T follicular helper cell (primary cell): ENCODE results near the gene COMMD10.
"Not testable (repeated sequence)": the region's sequence is repeated elsewhere in the genome, so short reads cannot be mapped to it uniquely, and the experiment has no call there.

ENCODE experiments used
- DNase-seq: peaks from one replicate; pipeline ENCODE4 v3.0.0-alpha.2; 2020; ENCODE audit warnings: low read depth
- total RNA-seq, 2 experiments: gene quantifications; one replicate each; lab custom pipeline; 2026; lab: John Stamatoyannopoulos, UW

The COMMD10 gene
- 15.7 to 17.6 reads per million in 2 experiments for total RNA-seq

DNA sequence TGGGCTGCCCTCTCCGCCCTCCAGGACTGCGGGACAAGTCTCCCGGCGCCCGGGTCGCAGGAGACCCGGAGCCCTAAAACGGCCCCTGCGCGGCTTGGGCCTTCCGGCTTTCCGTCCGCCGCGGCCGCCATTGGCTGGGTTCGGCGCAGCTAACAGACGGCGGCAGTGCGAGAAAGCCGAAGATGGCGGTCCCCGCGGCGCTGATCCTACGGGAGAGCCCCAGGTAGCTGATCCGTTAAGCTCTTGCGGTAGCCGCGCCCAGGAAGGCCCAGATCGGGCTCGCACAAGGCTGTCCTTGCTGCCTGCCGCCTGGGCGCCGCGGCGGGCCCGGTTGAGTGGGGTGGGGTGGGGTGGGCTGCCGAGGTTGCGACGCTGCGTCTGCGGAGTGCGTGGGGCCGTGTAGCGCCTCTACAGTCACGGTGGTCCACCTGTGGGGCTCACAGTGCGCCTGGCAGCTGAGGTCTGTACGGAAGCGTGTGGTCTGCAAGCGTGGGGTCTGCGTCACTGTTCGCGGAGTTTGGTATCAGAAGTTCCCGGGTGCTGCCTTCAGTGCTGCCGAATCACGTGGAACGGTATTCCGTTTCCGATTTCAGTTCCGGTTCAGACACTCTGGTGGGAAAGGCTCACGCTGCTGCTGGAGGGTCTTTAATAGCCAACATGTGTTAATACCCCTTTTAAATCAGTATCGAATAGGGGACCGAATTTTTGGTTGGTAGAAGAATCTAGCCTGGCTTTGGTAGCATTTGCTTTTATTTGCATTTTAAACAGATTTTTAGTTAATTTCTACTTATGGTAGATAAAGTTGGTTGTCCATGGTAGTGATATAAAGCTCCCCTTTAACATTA, at the start of gene COMMD10:
COMMD10 (plus strand) TSS at position 155 of the 845 bp plus-strand sequence.
- DNase-seq = peak; percentile 78

DNA sequence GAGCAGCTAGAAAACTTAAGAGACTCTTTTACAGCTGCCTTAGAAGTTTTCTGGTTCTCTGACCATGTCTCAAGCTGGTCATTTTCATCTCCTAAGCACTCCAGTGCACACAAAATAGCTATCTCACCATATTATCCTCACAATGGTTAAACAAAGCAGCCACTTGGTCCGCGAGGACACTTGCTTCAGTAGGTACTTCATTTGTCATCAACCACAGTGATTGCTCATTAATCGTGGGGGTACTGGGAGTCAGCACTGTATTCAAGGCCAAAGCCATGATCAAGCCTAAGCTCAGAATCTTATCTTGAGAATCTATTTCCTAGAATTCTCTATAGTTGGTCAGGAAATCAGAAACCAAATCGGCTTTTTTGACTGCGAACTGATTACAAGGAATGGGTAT, 49.7 kb upstream of the COMMD10 start:
- no peak for DNase-seq

GRCh38 chr5:116037236-116037822, 47.5 kb upstream of the COMMD10 start:
- no peak for DNase-seq

- no peak for DNase-seq
Observed at GRCh38 chr5:116038817-116039216, 46.0 kb upstream of the COMMD10 start.

GRCh38 chr5:116042375-116042774, 42.5 kb upstream of the COMMD10 start:
- DNase-seq = no peak

- no peak for DNase-seq
Observed at GRCh38 chr5:116044073-116044472, 40.8 kb upstream of the COMMD10 start.

DNA sequence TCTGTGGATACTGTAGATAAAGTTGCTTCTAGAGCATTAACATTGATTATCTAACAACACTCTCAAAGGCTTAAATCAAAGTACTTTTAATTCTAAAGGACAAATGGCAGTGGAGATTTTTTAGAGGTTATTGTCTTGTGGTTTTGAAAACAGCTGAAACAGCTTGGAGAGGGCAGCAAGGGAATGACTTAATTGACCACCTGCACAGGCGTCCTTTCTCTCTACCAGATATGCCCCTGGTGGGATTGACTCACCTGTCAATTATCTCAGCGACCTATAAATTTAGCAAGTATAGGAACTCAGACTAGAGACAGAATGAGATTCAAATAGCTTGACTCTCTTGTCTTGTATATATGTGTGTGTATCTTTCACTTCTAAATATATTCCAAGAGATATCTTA, 39.0 kb upstream of the COMMD10 start:
- DNase-seq = no peak

GRCh38 chr5:116046261-116046660, 38.6 kb upstream of the COMMD10 start:
- DNase-seq = no peak

GRCh38 chr5:116046823-116047222, 38.0 kb upstream of the COMMD10 start:
- no peak for DNase-seq

DNA sequence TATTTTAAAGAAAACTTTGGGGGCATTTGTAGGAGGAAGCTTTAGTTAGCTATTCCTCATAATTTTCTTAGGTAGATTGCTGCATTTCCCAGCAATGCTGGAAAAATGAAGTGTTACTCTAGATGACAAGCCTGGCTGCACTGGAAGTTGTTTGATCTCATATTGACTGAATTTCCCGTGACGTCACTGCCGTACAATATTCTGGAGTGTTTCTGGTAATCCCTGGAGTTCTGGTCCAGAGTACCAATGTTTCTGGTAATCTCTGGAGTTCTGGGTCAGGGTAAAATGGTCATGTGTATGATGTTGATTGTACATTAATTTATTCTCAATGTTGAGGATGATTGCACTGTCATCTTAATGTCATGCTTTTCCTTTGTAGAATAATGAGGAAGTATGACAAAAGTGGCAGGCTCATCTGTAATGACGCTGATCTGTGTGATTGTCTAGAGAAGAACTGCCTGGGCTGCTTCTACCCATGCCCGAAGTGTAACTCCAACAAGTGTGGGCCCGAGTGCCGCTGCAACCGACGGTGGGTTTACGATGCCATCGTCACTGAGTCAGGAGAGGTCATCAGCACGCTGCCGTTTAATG, 26.4 kb upstream of the COMMD10 start:
- DNase-seq = no peak

- DNase-seq = no peak
Observed at GRCh38 chr5:116062352-116062751, 22.5 kb upstream of the COMMD10 start.

DNA sequence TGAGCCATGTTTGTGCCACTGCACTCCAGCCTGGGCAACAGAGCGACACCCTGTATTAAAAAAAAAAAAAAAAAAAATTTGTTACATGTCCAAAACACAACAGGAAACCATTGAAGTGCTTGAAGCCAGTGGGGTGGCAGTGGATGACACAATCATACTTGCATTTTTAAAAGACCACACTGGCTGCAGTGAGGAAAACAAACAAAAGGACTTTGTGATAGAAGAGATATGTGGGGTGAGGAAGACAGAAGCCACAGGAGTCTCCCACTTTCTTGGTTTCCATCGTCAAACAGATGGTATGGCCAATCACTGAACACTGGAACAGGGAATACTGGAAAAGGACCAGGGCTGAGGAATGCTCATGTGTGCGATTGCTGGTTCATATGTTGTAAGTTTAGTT, 20.9 kb upstream of the COMMD10 start:
- DNase-seq = no peak

DNA sequence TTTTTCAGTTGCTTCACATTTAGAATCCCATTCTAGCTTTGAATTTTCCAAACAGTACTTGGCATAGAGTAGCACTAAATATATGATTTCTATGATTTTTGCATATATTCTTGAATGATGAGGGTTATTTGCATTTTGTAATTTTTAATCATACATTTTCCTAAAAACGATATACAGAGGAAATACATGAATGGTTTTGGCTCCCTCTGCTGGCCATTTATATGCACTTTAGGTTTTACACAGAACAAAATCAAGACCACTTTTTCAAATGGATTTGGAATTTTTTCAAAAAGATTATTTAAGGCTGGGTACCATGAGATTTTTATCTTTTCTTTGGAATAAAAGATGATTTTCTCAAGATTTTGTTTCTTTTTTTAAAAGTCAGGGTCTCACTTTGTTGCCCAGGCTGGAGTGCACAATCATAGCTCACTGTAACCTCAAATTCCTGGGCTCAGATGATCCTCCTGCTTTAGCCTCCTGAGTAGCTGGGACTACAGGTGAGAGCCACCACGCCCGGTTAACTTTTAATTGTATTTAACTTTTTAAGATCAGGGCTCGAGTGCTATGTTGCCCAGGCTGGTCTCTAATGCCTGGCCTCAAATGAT, 16.7 kb upstream of the COMMD10 start:
- DNase-seq = peak; percentile 17

GRCh38 chr5:116071211-116071610, 13.6 kb upstream of the COMMD10 start:
- no peak for DNase-seq

GRCh38 chr5:116075191-116075831, 9.5 kb upstream of the COMMD10 start:
- DNase-seq = no peak

DNA sequence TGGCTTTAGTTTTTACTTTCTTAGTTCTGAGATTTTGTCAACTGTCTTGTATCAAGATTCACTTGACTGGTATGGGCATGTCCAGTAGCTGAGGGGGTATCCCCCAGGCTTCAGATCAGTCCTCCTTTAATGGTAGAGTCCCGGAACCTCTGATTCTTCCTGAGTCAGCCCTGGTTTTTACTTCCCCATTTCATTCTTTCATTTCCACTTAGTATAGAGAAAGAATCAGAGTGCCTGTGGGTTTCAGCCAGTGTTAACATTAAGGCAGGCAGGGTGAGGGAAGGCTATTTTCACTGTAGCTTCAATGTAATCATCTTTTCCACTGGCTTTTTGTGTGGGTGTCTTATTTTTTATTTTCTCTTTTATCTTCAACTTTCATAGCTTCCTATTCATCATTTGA, 8.3 kb upstream of the COMMD10 start:
- DNase-seq = no peak

- no peak for DNase-seq
Observed at GRCh38 chr5:116078199-116078598, 6.6 kb upstream of the COMMD10 start.

DNA sequence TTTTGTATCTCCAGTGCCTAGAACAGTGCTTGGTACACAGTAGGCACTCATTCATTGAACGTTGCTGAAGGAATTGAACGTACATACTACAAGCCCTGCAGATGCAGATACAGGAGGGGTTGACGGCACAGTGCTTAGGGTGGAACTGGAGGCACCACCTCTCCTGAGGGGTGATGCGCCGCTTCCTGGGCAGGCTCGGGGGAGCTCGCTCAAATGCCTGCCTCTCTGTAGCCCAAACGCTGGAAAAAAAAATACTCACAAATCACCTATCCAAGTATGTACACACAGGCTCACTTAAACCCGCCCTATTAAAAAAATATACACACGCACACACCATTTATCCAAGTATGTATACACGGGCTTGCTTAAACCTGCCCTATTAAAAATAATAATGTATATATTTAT, 536 bp upstream of the COMMD10 start:
- no peak for DNase-seq

DNA sequence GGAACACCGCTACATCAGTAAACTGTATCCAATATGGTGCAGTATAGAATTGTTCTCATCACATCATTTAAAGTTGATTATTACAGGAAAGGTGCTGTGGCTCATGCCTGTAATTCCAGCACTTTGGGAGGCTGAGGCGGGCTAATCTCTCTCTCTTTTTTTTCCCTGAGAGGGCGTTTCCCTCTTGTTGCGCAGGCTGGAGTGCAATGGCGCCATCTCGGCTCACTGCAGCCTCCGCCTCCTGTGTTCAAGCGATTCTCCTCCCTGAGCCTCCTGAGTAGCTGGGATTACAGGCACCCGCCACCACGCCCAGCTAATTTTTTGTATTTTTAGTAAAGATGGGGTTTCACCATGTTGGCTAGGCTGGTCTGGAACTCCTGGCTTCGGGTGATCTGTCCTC, 1.5 kb downstream of the COMMD10 start:
- not testable (repeated sequence) for DNase-seq

DNA sequence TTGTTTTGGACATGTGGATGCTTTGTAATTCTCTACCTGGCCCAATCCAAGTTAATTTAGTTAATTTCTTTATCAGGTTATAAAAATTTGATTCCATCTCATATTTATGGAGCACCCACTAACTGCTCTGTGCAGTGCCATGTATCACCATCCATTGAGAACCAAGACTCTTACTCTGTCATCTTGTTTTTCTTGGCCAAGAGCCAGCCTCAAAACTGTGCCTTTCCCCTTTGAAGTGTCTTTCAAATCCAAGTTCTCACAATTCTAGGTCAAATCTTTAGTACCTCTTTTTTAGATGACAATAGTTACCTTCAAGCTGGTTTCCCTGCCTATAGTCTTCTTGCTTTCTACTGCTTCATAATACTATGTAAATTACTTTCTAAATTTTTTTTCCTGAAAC, 3.2 kb downstream of the COMMD10 start:
- DNase-seq = no peak

DNA sequence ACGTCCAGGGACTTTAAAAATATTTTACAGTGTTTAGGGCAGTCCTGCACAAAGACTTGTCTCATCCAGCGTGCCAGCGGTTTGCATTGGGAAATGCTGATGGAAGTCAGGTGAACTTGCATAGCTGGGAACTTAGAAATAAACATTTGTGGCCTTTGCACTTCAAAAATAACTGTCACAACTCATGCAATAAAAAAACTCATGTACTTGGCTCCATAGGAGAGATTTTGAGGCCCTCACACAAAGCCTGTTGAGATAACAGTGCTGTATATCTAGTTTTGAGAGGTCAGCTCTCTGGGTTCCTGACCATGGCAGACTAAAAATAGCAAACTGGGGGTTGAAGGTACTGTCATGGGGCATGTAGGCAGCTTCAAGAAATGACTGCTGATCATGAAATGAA, 5.5 kb downstream of the COMMD10 start:
- no peak for DNase-seq

DNA sequence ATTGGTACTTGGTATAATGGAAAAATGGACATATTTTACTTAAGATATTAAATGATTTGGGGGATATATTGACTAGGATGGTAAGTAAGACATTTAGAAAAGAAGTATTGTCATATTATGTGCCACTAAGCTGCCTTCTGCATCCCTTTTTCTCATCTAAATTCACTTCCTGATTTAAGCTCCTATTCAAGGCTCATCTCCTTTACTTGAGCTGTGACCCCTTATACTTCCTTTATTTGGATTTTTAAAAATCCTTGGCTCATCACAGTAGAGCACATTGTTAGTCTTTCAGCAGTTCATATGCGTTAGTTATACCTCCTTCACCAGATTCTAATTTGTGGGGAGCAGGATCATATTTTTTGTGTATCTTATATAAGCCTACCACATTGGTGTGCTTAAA, 6.6 kb downstream of the COMMD10 start:
- no peak for DNase-seq
